ENCODE data around the gene KIF26B. TPM values are rescaled to one million over a fixed set of nuclear protein-coding genes. Genes with fewer than 3 reads are reported as not detected.

KIF26B gene
- total RNA-seq, 6 experiments from 2014 or later, result 0.31 to 0.55 (median 0.35) TPM

DNA sequence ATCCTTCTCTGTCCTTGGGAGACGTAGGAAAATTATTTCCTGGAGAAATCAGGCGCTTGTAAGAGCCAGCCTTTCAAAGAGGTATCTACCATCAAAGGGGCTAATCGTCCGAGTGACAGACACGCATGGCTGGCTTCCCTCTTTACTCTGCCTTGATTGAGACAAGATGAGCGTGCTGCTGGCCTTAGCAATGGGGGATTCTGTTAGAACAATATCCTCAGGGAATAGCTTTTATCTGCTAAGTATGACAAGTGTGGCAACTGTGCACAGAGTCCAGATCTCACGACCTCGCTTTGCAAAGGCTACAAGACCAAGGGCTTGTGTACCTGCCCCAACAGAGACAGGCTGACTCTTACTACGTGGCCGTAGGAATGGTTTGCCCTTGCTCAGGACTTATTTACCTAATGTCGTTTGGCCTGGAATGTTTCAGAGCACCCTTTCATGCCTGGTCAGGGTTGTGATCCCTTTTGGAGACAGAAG is 417.1 kb downstream of the KIF26B start:
- Histone ChIP-seq H3K4me1 (no peaks in the 10 kb centered on the region), H3K36me3 (no peaks in the 10 kb centered on the region), H3K27me3 (no peaks in the 10 kb centered on the region), H3K4me3 (no peak overlapping the region), H3K9me3 (no peaks in the 10 kb centered on the region), H3K27ac (no peak overlapping the region)
- DNase-seq, result no peak
- TF ChIP-seq CTCF (IDR thresholded peaks at IDR 0.05) (no peak), POLR2A (IDR thresholded peaks at IDR 0.05) (no peak)
- WGBS (ENCODE audit: insufficient coverage, low coverage, low lambda C conversion rate, missing lambda C conversion rate), result 40% methylated on average over 5 of the region's 11 CpGs
- ATAC-seq, result no peak
- intact Hi-C loops (cut with DNase I), result no loop called here

DNA sequence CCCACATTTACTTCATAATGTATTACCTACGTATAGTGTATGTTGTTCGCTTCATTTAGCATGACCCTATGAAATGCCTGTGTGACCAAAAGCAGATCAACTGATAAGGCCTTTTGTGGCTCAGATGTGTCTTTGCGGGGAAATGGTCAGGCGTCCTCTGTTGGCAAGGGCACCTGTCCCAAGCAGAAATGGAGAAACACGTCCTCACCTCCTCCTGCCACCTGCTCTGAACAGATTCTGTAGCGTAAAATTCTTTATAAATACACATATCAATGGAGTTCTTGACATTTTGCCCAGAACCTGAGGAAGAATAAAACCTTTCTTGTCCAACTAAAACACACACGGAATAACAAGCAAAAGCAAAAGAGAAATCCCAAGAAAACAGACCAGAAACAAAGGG is 417.9 kb downstream of the KIF26B start:
- ATAC-seq (no peak), DNase-seq (no peak)
- H3K4me3 ChIP-seq, result no peak overlapping the region
- TF ChIP-seq CTCF (IDR thresholded peaks at IDR 0.05) (no peak), POLR2A (IDR thresholded peaks at IDR 0.05) (no peak)
- no peaks in the 10 kb centered on the region for H3K27me3 ChIP-seq
- H3K27ac ChIP-seq, result no peak overlapping the region
- no peaks in the 10 kb centered on the region for H3K36me3 ChIP-seq
- 71% methylated on average over 6 of the region's 7 CpGs for WGBS (ENCODE audit: insufficient coverage, low coverage, low lambda C conversion rate, missing lambda C conversion rate)
- no peaks in the 10 kb centered on the region for H3K4me1 ChIP-seq
- no peaks in the 10 kb centered on the region for H3K9me3 ChIP-seq
- intact Hi-C loops (cut with DNase I), result no loop called here

DNA sequence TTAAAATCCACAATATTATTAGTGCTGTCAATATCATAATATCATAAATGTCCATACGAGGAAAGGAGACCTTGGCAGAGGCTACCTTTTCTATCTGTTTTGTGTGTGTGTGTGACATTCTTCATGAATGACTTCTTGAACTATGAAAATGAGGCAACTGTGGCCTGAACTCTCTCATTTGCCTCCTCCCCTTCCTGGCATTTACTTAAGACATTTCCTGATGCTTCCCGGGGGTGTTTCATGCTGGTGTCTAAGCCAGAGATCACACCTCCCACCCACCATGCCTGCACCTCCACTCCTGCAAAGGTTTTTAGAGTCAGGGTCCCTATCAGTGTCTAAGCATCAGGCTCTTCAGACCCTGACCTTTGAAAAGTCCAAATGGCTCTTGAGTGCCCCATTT is 420.9 kb downstream of the KIF26B start:
- TF ChIP-seq CTCF (IDR thresholded peaks at IDR 0.05) (no peak), POLR2A (IDR thresholded peaks at IDR 0.05) (no peak)
- intact Hi-C loops (cut with DNase I), result no loop called here
- no peak overlapping the region for H3K27ac ChIP-seq
- no peaks in the 10 kb centered on the region for H3K27me3 ChIP-seq
- no peaks in the 10 kb centered on the region for H3K36me3 ChIP-seq
- H3K4me1 ChIP-seq, result no peaks in the 10 kb centered on the region
- ATAC-seq, result no peak
- H3K4me3 ChIP-seq, result no peak overlapping the region
- WGBS (ENCODE audit: insufficient coverage, low coverage, low lambda C conversion rate, missing lambda C conversion rate), result 23% methylated on average over 2 of the region's 2 CpGs
- no peak for DNase-seq
- H3K9me3 ChIP-seq, result no peaks in the 10 kb centered on the region

DNA sequence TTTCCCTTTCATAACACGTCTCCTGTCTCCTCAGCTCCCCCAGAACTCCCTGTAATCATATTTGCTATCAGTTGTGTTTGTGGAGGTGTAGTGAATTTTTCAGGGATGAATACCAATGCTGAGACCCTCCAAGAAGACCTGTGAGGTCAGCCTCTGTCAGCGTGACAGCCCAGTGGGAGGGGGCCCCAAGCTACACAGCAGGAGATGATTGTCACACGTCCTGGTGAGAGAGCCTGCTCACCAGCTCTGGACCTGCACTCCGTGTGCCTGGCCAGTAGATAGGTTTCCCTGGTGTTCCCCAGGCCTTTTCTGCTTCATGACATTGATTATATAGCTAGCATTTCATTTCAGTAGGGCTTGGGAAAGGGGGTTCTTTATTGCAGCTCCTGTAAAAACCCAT is 421.5 kb downstream of the KIF26B start:
- no peaks in the 10 kb centered on the region for H3K9me3 ChIP-seq
- DNase-seq (no peak), ATAC-seq (no peak)
- 62% methylated on average over 3 of the region's 4 CpGs for WGBS (ENCODE audit: insufficient coverage, low coverage, low lambda C conversion rate, missing lambda C conversion rate)
- H3K36me3 ChIP-seq, result no peaks in the 10 kb centered on the region
- intact Hi-C loops (cut with DNase I), result no loop called here
- H3K27ac ChIP-seq, result no peak overlapping the region
- no peaks in the 10 kb centered on the region for H3K27me3 ChIP-seq
- H3K4me3 ChIP-seq, result no peak overlapping the region
- H3K4me1 ChIP-seq, result no peaks in the 10 kb centered on the region
- TF ChIP-seq POLR2A (IDR thresholded peaks at IDR 0.05) (no peak), CTCF (IDR thresholded peaks at IDR 0.05) (no peak)
